ENCODE data around the gene TNS3.

DNA sequence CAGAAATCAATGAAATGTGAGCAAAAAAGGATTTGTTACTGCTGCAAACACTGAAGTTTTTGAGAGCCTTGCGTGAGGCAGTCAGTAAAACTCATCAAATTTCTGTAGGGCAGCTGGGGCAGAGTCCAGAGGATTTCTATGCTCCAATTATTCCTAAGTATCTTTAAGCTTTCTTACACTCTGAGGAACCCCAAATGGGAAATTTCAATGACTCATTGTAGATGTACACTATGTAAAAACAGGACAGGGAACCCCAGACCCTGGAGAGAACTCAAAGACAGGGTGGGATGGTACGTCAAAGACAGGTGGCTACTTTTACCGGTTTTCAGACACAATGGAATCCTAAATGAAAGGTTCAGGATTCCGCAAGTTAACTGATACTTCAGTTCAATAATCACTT lies 120.2 kb downstream of the TNS3 start:
- TF ChIP-seq CTCF (conservative IDR thresholded peaks at IDR 0.05), result no peak
- TF ChIP-seq EZH2 (IDR thresholded peaks at IDR 0.05; ENCODE audit: low read depth), result no peak
